Activated gamma-delta T cell treated with Interleukin-2 at 50 U/mL for 16 hours (primary cell): Measurements from ENCODE around the gene WT1.

Experiments used
- DNase-seq: peaks from one replicate; pipeline ENCODE4 v3.0.0-alpha.2; 2020

Gene WT1

GRCh38 chr11:32420937-32421901, 14.1 kb downstream of the WT1 start:
- no peak for DNase-seq

- DNase-seq, result no peak
Observed at GRCh38 chr11:32420139-32420538, 15.2 kb downstream of the WT1 start.

GRCh38 chr11:32418836-32419235, 16.5 kb downstream of the WT1 start:
- DNase-seq, result no peak

- no peak for DNase-seq
Observed at GRCh38 chr11:32417806-32418205, 17.5 kb downstream of the WT1 start.

- no peak for DNase-seq
Observed at GRCh38 chr11:32416301-32416700, 19.0 kb downstream of the WT1 start.

- no peak for DNase-seq
Observed at GRCh38 chr11:32414925-32415324, 20.4 kb downstream of the WT1 start.

- DNase-seq, result no peak
Observed at GRCh38 chr11:32411942-32412615, 23.3 kb downstream of the WT1 start.

- no peak for DNase-seq
Observed at GRCh38 chr11:32405592-32405991, 29.7 kb downstream of the WT1 start.

- no peak for DNase-seq
Observed at GRCh38 chr11:32402836-32403235, 32.5 kb downstream of the WT1 start.

GRCh38 chr11:32400670-32401369, 34.5 kb downstream of the WT1 start:
- no peak for DNase-seq

- no peak for DNase-seq
Observed at GRCh38 chr11:32400196-32400595, 35.1 kb downstream of the WT1 start.

GRCh38 chr11:32396991-32397390, 38.3 kb downstream of the WT1 start:
- DNase-seq, result no peak

GRCh38 chr11:32396331-32396730, 39.0 kb downstream of the WT1 start:
- no peak for DNase-seq

- DNase-seq, result no peak
Observed at GRCh38 chr11:32395127-32395526, 40.2 kb downstream of the WT1 start.

GRCh38 chr11:32392840-32393239, 42.5 kb downstream of the WT1 start:
- no peak for DNase-seq

GRCh38 chr11:32391956-32392553, 43.3 kb downstream of the WT1 start:
- DNase-seq, result no peak

- DNase-seq, result no peak
Observed at GRCh38 chr11:32391479-32391878, 43.9 kb downstream of the WT1 start.

GRCh38 chr11:32390712-32391111, 44.6 kb downstream of the WT1 start:
- DNase-seq, result no peak

GRCh38 chr11:32388871-32389770, 46.2 kb downstream of the WT1 start:
- no peak for DNase-seq

- DNase-seq, result no peak
Observed at GRCh38 chr11:32388365-32388764, 47.0 kb downstream of the WT1 start.

GRCh38 chr11:32387411-32387810, 47.9 kb downstream of the WT1 start:
- no peak for DNase-seq

- no peak for DNase-seq
Observed at GRCh38 chr11:32386770-32387377, 48.5 kb downstream of the WT1 start.
